Activated CD4-positive, alpha-beta T cell treated with anti-CD3 and anti-CD28 coated beads, Interleukin-2, amount 10 ng/mL, durations not matched to agents 7 days and 5 days (primary cell): Measurements from ENCODE around the gene SGTB. TPM values are rescaled to one million over a fixed set of nuclear protein-coding genes. Genes with fewer than 3 reads are reported as not detected.

Experiments used
- CTCF ChIA-PET: fragments of 350-600 bp; sonication (Branson Sonifier 250); formaldehyde crosslinking; loops from one replicate; lab custom pipeline; 2021; ENCODE audit warnings: antibody characterized with exemption; lab: Charles Lee
- POLR2A ChIA-PET: fragments of 350-600 bp; sonication (Branson Sonifier 250); formaldehyde crosslinking; loops from one replicate; lab custom pipeline; 2021; ENCODE audit warnings: antibody characterized with exemption; lab: Charles Lee
- DNase-seq: peaks from one replicate; pipeline ENCODE4 v3.0.0-alpha.2; 2020
- H3K27ac Mint-ChIP-seq: one replicate; pipeline ENCODE4 v1.8.0; 2021; ENCODE audit warnings: mild to moderate bottlenecking, moderate library complexity, mixed read lengths
- H3K27me3 Mint-ChIP-seq: one replicate; pipeline ENCODE4 v1.8.0; 2021; ENCODE audit warnings: mixed read lengths
- H3K36me3 Mint-ChIP-seq: one replicate; pipeline ENCODE4 v1.8.0; 2021; ENCODE audit warnings: low read depth, mixed read lengths
- H3K4me1 Mint-ChIP-seq: one replicate; pipeline ENCODE4 v1.8.0; 2021; ENCODE audit warnings: mixed read lengths
- H3K4me3 Mint-ChIP-seq: one replicate; pipeline ENCODE4 v1.8.0; 2021; ENCODE audit warnings: mild to moderate bottlenecking, moderate library complexity, mixed read lengths
- H3K9me3 Mint-ChIP-seq: one replicate; pipeline ENCODE4 v1.8.0; 2021; ENCODE audit warnings: mixed read lengths
- total RNA-seq, 2 experiments: library from RNA; stranded (reverse); gene quantifications; one replicate each; pipeline ENCODE4 v1.2.3, GENCODE V29; 2021

Gene SGTB
- total RNA-seq, 2 experiments from 2014 or later: 18.4 to 20.1 TPM

DNA sequence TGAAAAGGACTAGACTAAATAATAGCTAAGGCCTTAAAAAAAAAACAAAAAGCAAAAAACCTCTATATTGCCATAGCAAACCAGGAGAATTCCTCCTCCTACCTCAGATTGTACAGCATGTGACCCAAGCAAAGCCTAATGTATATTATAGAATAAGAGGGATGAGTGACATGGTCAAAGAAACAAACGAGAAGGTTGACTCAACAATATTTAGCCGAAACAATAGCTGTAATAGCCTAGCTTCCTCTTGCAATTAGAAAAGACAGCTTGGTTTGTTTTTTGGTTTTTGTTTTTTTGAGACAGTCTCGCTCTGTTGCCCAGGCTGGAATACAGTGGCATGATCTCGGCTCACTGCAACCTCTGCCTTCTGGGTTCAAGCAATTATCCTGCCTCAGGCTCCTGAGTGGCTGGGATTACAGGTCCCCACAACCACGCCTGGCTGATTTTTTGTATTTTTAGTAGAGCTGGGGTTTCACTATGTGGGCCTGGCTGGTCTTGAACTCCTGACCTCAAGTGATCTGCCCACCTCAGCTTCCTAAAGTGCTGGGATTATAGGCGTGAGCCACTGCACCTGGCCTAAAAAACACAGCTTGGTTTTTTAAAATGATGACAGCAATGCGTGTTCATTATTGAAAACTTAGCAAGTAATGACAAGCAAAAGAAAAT is 5.7 kb upstream of the SGTB start:
- no peaks in the 10 kb centered on the region for H3K9me3 Mint-ChIP-seq
- no peak overlapping the region for H3K4me3 Mint-ChIP-seq
- H3K27me3 Mint-ChIP-seq: no peaks in the 10 kb centered on the region
- H3K36me3 Mint-ChIP-seq: peaks cover 3% of the 10 kb centered on the region
- ChIA-PET POLR2A (interaction anchor here (0.6 kb wide), 1 partner anchor 20 kb away, joined by 3 read pairs; no protein-coding TSS in a partner anchor), CTCF (interaction anchor here (1.5 kb wide), 1 partner anchor 18 kb away, joined by 4 read pairs; no protein-coding TSS in a partner anchor)
- H3K4me1 Mint-ChIP-seq: peaks cover 15% of the 10 kb centered on the region
- H3K27ac Mint-ChIP-seq: no peak overlapping the region
- no peak for DNase-seq

DNA sequence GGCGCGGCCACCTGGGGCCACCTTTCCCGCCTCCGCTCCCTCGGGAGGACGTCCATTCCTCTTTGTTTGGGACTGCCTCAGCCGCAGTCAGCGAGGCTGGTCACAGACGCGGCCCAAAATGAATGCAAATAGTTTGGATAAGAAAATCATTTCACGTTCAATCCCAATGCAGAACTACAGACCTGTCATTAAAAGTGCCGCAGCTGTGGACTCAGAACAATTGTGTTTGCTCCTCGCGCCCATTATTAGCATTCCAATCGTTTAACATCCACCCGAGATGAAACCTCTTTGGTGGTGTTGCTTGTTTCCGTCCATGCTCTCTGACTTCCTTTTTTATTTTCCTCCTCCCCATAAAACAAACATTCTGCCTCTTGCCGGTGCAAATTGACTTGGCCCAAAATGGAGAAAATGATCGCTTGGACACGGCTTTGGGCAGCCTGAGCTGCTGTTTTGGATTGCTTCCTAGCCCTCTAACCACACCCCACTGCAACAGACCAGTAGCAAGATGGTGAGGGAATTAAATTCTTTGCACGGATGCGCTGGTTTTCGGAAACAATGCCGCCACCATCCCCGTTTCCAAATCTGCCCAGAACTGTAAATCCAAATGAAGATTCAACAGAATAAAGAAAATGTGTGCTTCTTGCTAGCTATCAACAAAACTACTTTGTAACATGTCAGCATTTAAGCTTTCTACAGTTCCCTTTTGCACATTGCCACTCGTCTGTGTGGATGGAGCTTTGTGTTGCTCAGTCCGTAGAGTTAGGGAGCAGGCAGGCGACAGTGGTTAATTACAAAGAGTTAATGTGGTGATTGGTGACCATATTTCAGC is 880 bp upstream of the SGTB start:
- CTCF ChIA-PET: interaction anchor here (0.6 to 1.7 kb wide), 3 partner anchors 11 to 161 kb away, joined by 3 to 5 read pairs (median 3); no protein-coding TSS in a partner anchor
- H3K9me3 Mint-ChIP-seq: no peaks in the 10 kb centered on the region
- DNase-seq: peak; percentile 13
- H3K4me1 Mint-ChIP-seq: peaks cover 40% of the 10 kb centered on the region
- H3K27ac Mint-ChIP-seq: peak overlapping the region; percentile 91
- no peaks in the 10 kb centered on the region for H3K27me3 Mint-ChIP-seq
- H3K4me3 Mint-ChIP-seq: peak overlapping the region; percentile 87
- POLR2A ChIA-PET: no interaction called here
- peaks cover 7% of the 10 kb centered on the region for H3K36me3 Mint-ChIP-seq

DNA sequence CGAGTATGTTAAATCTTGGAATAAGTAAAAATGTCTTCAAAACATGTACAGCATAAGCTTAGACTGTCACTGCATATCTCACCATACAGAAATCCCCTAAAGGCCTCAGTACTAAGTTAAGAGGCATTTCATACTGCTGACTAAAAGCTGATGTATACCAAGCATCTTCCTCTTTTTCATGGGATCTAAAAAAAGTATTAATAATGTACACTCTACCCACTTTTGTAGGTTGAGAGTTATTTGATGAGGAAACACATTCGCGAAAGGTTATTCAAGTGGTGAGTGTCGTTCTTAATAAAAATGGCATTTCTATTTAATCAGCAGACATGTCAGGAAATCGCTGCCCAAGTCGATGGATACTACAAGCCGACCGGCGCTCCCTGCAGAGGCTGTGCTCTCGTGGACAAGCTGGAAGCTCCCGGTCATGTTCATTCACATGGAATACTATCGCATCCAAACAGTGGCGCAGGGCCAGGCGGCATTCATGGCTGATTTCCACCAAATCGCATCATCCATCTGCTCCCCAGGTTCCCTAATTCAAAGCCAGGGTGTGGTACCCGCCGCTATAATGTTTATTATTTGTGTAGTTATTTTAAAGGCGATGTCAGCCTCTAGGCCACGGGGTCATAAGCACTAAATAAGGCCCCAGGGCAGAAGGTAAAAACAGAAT is 724 bp downstream of the SGTB start:
- H3K27me3 Mint-ChIP-seq: no peaks in the 10 kb centered on the region
- DNase-seq: peak; percentile 7
- ChIA-PET POLR2A (no interaction called here), CTCF (interaction anchor here (1.3 to 1.7 kb wide), 2 partner anchors 17 to 28 kb away, joined by 3 to 5 read pairs; no protein-coding TSS in a partner anchor)
- peaks cover 7% of the 10 kb centered on the region for H3K36me3 Mint-ChIP-seq
- H3K9me3 Mint-ChIP-seq: no peaks in the 10 kb centered on the region
- peak overlapping the region; percentile 93 for H3K27ac Mint-ChIP-seq
- peak overlapping the region; percentile 85 for H3K4me3 Mint-ChIP-seq
- H3K4me1 Mint-ChIP-seq: peaks cover 40% of the 10 kb centered on the region

DNA sequence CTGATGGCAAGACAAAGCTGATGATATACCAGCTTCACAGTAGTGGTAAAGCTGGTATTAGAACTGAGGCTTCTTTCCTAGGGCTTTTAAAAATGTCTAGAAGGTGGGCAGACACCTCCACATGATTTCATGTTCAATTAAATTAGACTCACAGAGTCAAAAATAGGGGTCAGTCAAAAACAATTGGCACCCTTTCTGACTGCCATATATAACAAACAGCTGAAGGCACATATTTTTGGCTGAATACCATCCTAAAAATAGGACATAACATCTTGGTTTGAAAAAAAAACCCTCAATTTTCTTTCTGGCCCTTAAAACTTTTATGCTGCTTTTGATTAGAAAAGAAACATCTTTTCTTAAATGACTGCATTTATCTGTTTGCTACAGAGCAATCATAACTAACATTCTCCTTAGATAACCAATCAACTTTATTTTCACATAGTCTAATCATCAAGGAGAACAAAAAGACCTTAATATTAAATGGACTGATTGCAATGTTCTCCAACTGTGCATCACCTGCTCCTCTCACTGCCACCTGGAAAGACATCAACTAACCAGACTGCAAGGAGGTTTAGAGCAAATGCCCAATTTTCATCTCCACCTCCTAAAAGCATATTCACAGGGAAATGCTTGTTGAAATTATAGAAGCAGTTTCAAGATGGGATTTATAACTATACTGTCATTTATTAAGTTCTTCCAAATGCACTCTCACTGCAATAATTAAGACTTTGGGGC is 3.2 kb downstream of the SGTB start:
- DNase-seq: no peak
- ChIA-PET CTCF (no interaction called here), POLR2A (no interaction called here)
- Mint-ChIP-seq H3K4me1 (peaks cover 36% of the 10 kb centered on the region), H3K27ac (peak overlapping the region; percentile 93), H3K9me3 (peaks cover 3% of the 10 kb centered on the region), H3K4me3 (peak overlapping the region; percentile 85), H3K27me3 (no peaks in the 10 kb centered on the region), H3K36me3 (peaks cover 14% of the 10 kb centered on the region)

DNA sequence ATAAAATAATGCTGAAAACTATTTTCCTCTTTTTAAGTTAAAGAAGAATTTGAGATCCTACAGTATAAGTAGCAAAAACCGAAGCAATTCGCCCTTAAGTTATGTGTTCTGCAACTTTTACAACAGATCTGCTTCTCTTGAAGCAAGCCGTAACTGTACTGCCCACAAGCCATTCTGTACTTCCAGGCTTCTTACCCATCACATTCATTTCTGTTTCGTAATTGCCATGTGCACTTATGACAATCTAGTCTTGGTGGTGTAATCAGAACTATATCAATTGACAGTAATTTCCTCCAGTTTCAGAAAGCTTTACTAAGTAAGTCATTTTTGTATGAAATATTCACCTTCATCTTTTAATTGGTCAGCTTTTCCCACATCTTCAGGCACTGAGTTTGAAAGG is 13.8 kb downstream of the SGTB start:
- peaks cover 25% of the 10 kb centered on the region for H3K36me3 Mint-ChIP-seq
- H3K4me1 Mint-ChIP-seq: no peaks in the 10 kb centered on the region
- ChIA-PET POLR2A (interaction anchor here (0.6 kb wide), 1 partner anchor 20 kb away, joined by 3 read pairs; no protein-coding TSS in a partner anchor), CTCF (interaction anchor here (0.6 to 0.8 kb wide), 2 partner anchors 25 to 55 kb away, joined by 3 read pairs; no protein-coding TSS in a partner anchor)
- no peak overlapping the region for H3K4me3 Mint-ChIP-seq
- H3K27me3 Mint-ChIP-seq: no peaks in the 10 kb centered on the region
- H3K9me3 Mint-ChIP-seq: no peaks in the 10 kb centered on the region
- no peak overlapping the region for H3K27ac Mint-ChIP-seq
- no peak for DNase-seq

DNA sequence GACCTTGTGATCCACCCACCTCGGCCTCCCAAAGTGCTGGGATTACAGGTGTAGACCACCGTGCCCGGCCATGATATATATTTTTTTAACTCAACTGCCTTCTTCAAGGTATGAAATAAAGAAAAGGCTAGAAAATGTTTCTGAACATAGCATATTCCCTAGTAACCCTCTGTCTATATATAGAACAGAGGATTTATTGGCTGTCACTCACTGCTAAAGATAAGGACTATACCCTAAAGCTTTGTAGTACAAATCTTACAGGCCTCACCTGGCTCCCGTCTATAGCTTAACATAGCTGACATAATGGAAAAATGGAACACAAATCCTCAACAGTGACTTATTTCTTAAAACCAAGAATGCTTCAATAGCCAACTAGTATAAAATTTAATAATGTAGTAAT is 14.2 kb downstream of the SGTB start:
- ChIA-PET CTCF (interaction anchor here (0.8 kb wide), 1 partner anchor 54 kb away, joined by 3 read pairs; no protein-coding TSS in a partner anchor), POLR2A (interaction anchor here (0.6 kb wide), 1 partner anchor 20 kb away, joined by 3 read pairs; no protein-coding TSS in a partner anchor)
- H3K27me3 Mint-ChIP-seq: no peaks in the 10 kb centered on the region
- no peaks in the 10 kb centered on the region for H3K4me1 Mint-ChIP-seq
- H3K36me3 Mint-ChIP-seq: peaks cover 28% of the 10 kb centered on the region
- no peak overlapping the region for H3K4me3 Mint-ChIP-seq
- no peak for DNase-seq
- H3K27ac Mint-ChIP-seq: no peak overlapping the region
- no peaks in the 10 kb centered on the region for H3K9me3 Mint-ChIP-seq

DNA sequence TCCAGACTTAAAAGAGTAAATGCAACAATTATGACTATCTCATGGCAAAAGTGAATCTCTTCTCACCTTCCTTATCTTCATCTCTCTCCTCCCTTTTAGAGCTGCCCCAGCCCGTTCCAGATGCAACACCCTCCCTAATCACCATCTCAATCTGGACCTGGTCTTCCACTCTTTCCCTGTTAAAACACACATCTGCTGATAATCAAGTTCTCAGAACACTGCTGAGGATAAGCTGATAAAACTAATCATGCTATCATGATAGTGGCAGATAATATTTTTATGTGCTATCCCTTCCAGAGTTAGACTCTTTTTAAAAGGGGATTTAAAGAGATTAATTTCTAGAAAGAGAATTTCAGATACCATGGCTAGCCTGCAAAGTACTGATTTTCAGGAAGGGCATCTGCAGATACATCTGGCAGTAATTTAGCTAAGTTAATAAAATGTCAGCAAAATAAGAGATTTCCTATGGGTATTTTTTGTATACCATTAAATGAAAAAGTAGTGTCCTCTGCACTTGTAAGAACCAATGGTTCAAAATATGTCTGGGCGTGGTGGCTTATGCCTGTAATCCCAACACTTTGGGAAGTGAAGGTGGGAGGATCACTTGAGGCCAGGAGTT is 17.2 kb downstream of the SGTB start:
- no peaks in the 10 kb centered on the region for H3K27me3 Mint-ChIP-seq
- H3K4me3 Mint-ChIP-seq: no peak overlapping the region
- H3K4me1 Mint-ChIP-seq: no peaks in the 10 kb centered on the region
- CTCF ChIA-PET: no interaction called here
- H3K27ac Mint-ChIP-seq: no peak overlapping the region
- no peak for DNase-seq
- no peaks in the 10 kb centered on the region for H3K9me3 Mint-ChIP-seq
- POLR2A ChIA-PET: no interaction called here
- peaks cover 27% of the 10 kb centered on the region for H3K36me3 Mint-ChIP-seq

DNA sequence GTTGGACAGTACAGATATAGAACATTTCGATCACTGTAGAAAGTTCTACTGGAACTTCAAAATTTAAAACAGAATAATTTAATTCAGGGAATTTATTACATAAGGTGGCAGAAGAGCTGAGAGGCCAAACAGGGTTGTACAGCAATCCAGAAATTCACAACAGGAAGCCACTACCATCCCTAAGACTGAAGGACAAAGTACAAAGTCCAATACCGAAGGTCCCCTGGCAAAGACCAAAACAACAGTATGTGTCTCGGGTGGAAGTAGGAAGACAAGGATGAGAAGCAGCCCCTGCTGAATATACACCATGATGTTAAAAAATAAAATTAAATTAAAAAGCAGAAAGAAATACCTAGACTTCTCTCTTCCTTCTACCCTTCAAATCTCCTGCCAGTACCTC is 19.9 kb downstream of the SGTB start:
- H3K36me3 Mint-ChIP-seq: peaks cover 43% of the 10 kb centered on the region
- ChIA-PET CTCF (no interaction called here), POLR2A (no interaction called here)
- H3K27ac Mint-ChIP-seq: no peak overlapping the region
- DNase-seq: no peak
- no peaks in the 10 kb centered on the region for H3K27me3 Mint-ChIP-seq
- no peak overlapping the region for H3K4me3 Mint-ChIP-seq
- no peaks in the 10 kb centered on the region for H3K4me1 Mint-ChIP-seq
- H3K9me3 Mint-ChIP-seq: no peaks in the 10 kb centered on the region

DNA sequence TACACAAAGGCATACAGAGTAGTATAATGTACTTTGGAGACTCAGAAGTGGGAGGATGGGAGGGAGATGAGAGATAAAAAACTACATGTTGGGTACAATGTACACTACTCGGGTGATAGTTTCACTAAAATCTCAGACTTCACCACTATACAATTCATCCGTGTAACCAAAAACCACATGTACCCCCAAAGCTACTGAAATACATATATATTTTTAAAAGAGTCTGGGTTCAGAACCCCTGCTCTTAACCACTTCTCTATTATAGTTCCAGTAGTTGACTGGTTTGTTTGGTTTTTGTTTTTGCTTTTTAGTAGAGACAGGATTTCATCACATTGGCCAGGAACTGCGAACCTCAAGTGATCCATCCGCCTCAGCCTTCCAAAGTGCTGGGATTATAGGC is 22.6 kb downstream of the SGTB start:
- Mint-ChIP-seq H3K9me3 (no peaks in the 10 kb centered on the region), H3K4me1 (no peaks in the 10 kb centered on the region), H3K4me3 (no peak overlapping the region), H3K36me3 (peaks cover 40% of the 10 kb centered on the region), H3K27me3 (no peaks in the 10 kb centered on the region), H3K27ac (no peak overlapping the region)
- ChIA-PET CTCF (no interaction called here), POLR2A (no interaction called here)
- DNase-seq: no peak

DNA sequence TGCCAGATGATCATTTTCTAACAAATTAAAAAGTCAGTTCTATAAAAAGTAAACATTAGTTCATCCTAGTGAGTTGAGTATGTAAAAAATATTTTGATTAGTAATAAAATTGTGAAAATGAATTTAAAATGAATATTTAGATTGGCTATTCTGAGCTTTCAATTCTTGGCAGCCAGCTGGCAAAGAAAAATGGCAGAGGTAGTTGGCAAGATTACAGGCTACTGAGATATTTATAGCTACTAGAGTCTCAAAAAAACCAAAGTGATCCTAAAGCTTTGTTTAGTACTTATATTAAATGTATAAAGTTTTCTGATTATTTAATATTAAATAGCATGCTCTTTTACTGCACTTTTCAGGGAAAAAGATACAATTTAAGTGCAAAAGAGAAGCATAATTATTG is 25.0 kb downstream of the SGTB start:
- Mint-ChIP-seq H3K36me3 (peaks cover 31% of the 10 kb centered on the region), H3K4me1 (no peaks in the 10 kb centered on the region), H3K27ac (no peak overlapping the region), H3K9me3 (no peaks in the 10 kb centered on the region), H3K27me3 (no peaks in the 10 kb centered on the region), H3K4me3 (no peak overlapping the region)
- ChIA-PET CTCF (interaction anchor here (0.6 kb wide), 1 partner anchor 29 kb away, joined by 4 read pairs; no protein-coding TSS in a partner anchor), POLR2A (no interaction called here)
- no peak for DNase-seq

DNA sequence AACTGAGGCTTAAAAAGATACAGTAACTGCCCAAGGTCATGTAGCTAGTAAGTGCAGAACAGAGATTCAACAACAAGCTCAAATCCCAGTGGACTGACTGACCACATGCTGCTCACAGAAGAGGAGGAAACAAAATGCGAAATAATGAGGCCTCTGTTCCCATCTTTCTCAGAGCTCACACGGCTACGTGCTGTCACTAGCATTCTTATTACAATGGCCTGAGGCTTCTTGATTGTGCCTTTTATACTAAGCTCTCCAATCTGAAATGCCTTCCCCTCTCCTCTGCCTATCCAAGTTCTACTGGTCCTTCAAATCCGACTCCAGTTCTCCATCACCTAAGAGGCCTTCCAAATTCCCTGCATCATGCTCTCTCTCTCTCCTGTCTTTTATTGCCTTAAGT is 26.0 kb downstream of the SGTB start:
- ChIA-PET CTCF (interaction anchor here (0.9 kb wide), 1 partner anchor 15 kb away, joined by 3 read pairs; no protein-coding TSS in a partner anchor), POLR2A (no interaction called here)
- no peak overlapping the region for H3K4me3 Mint-ChIP-seq
- H3K36me3 Mint-ChIP-seq: peaks cover 32% of the 10 kb centered on the region
- DNase-seq: no peak
- H3K9me3 Mint-ChIP-seq: no peaks in the 10 kb centered on the region
- no peaks in the 10 kb centered on the region for H3K27me3 Mint-ChIP-seq
- H3K4me1 Mint-ChIP-seq: no peaks in the 10 kb centered on the region
- H3K27ac Mint-ChIP-seq: no peak overlapping the region
